MG63 (cell line): ENCODE data around the gene LCNL1. TPM values are rescaled to one million over a fixed set of nuclear protein-coding genes. Genes with fewer than 3 reads are reported as not detected.
"Not testable (repeated sequence)": the region's sequence is repeated elsewhere in the genome, so short reads cannot be mapped to it uniquely, and the experiment has no call there.

ENCODE experiments used
- DNase-seq: peaks from one replicate; pipeline ENCODE4 v3.0.0-alpha.2; 2020
- H3K27me3 ChIP-seq: fragments of 250-450 bp; sonication (Bioruptor Pico); 2 replicates; pipeline ENCODE4 v1.5.1; 2020; ENCODE audit warnings: mild to moderate bottlenecking, moderate library complexity
- H3K36me3 ChIP-seq: fragments of 250-450 bp; sonication (Bioruptor Pico); 2 replicates; pipeline ENCODE4 v1.5.1; 2020; ENCODE audit warnings: mild to moderate bottlenecking, moderate library complexity
- H3K4me3 ChIP-seq: fragments of 250-450 bp; sonication (Bioruptor Pico); 2 replicates; pipeline ENCODE4 v1.5.1; 2020; ENCODE audit warnings: mild to moderate bottlenecking, moderate library complexity
- H3K9me3 ChIP-seq: fragments of 250-450 bp; sonication (Bioruptor Pico); 2 replicates; pipeline ENCODE4 v1.5.1; 2020; ENCODE audit warnings: mild to moderate bottlenecking, moderate library complexity
- total RNA-seq: library from RNA; depleted of rRNA; stranded (reverse); fragments of >200 nt; shearing (Covaris generic); gene quantifications from 2 replicates; pipeline ENCODE4 v1.2.3, GENCODE V29; 2014; ENCODE audit warnings: low replicate concordance

Gene LCNL1
- total RNA-seq, 1 experiment from 2014 or later = not detected

- H3K9me3 ChIP-seq = no peaks in the 10 kb centered on the region
- H3K36me3 ChIP-seq = no peaks in the 10 kb centered on the region
- H3K27me3 ChIP-seq = no peaks in the 10 kb centered on the region
- DNase-seq = no peak
- no peak overlapping the region for H3K4me3 ChIP-seq
Observed at GRCh38 chr9:136994180-136994887, 11.5 kb downstream of the LCNL1 start.

DNA sequence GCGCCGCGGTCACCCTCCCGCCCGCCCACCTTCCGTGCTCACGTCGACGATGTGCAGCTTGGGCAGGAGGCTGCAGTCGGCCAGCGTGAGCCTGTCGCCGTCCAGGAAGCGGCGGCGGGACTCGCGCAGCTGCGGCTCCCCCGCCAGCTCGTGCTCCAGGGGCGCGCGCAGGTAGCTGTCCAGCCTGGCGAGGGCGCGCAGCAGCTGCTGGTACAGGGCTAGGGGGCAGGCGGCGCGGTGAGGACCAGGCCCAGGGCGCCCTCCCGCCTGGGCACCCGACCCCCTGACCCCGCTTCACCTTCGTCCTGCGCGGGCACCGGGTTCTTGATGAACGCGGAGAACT, 12.1 kb downstream of the LCNL1 start:
- Histone ChIP-seq H3K36me3 (no peaks in the 10 kb centered on the region), H3K27me3 (no peaks in the 10 kb centered on the region), H3K4me3 (no peak overlapping the region), H3K9me3 (no peaks in the 10 kb centered on the region)
- no peak for DNase-seq

GRCh38 chr9:136995362-136995761, 12.6 kb downstream of the LCNL1 start:
- no peak overlapping the region for H3K4me3 ChIP-seq

GRCh38 chr9:136995772-136996311, 13.0 kb downstream of the LCNL1 start:
- DNase-seq = peak; percentile 88
- Histone ChIP-seq H3K27me3 (no peaks in the 10 kb centered on the region), H3K4me3 (no peak overlapping the region), H3K36me3 (no peaks in the 10 kb centered on the region), H3K9me3 (no peaks in the 10 kb centered on the region)

More at GRCh38 chr9:136995362-136995761, 12.6 kb downstream of the LCNL1 start:
- H3K9me3 ChIP-seq = no peaks in the 10 kb centered on the region
- no peak for DNase-seq
- H3K27me3 ChIP-seq = no peaks in the 10 kb centered on the region
- H3K36me3 ChIP-seq = no peaks in the 10 kb centered on the region

- no peaks in the 10 kb centered on the region for H3K27me3 ChIP-seq
- H3K4me3 ChIP-seq = no peak within 1 kb of the TSS
- DNase-seq = peak; percentile 51
- H3K36me3 ChIP-seq = no peaks in the 10 kb centered on the region
- no peaks in the 10 kb centered on the region for H3K9me3 ChIP-seq
Observed at GRCh38 chr9:136996361-136997292, 13.8 kb downstream of the LCNL1 start, which contains the start of gene CLIC3. TSS of gene CLIC3 (minus strand) at chr9:136996568. CDS start at chr9:136996543, 25 bp downstream.

- no peaks in the 10 kb centered on the region for H3K9me3 ChIP-seq
- H3K27me3 ChIP-seq = no peaks in the 10 kb centered on the region
- H3K4me3 ChIP-seq = no peak overlapping the region
- DNase-seq = no peak
- H3K36me3 ChIP-seq = no peaks in the 10 kb centered on the region
Observed at GRCh38 chr9:136997371-136997770, 14.6 kb downstream of the LCNL1 start.

DNA sequence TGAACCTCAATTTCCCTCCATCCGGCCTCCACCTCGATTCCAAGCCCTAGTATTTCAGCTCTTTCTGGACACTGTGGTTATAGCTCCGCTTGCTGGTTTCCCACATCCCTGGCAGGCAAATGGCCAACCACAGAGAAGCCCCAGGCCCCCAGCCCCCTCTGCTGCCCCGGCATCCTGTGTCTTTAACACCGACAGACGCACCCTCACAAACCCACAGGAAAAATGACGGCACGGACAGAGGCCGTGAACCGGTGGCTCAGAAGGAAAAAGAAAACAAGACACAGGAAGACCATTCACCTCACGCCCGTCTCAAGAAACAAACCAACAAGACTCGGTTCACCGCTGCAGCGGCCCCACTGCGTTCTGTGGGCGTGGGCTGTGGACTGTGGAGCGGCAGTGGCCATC, 15.0 kb downstream of the LCNL1 start:
- no peaks in the 10 kb centered on the region for H3K27me3 ChIP-seq
- no peak overlapping the region for H3K4me3 ChIP-seq
- H3K9me3 ChIP-seq = no peaks in the 10 kb centered on the region
- DNase-seq = no peak
- H3K36me3 ChIP-seq = no peaks in the 10 kb centered on the region

DNA sequence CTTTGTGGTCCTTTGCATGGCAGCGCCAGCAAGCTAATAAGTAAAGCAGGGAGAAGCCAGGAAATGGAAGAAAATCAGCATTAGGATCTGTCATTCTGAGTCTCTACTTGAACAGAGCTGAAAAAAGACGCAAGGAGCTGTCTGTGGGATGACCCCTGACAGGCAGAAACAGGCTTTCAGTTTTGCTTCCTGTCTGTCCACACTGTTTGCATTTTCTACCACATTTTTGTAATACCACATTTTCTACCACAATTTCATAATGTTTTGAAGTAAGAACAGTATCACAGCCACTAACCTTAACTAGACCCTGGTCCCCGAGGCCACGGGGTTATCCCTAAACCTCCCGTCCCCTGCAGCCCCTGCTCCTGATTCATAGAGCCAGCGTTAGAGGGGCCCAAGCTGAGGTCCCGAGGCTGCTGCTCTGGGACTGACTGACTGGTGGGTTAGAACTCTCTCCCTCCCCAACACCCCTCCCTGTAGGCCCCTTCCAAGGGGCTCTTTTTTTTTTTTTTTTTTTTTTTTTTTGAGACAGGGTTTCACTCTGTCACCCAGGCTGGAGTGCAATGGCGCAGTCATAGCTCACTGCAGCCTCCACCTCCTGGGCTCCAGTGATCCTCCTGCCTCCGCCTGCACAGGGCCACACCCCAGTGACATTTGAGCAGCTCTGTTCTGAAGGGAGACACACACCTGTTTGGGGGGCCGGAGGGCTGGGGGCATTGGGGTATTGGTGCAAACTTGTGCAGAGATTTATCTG, 17.6 kb downstream of the LCNL1 start:
- Histone ChIP-seq H3K4me3 (no peak overlapping the region), H3K27me3 (no peaks in the 10 kb centered on the region), H3K9me3 (no peaks in the 10 kb centered on the region), H3K36me3 (no peaks in the 10 kb centered on the region)
- no peak for DNase-seq

DNA sequence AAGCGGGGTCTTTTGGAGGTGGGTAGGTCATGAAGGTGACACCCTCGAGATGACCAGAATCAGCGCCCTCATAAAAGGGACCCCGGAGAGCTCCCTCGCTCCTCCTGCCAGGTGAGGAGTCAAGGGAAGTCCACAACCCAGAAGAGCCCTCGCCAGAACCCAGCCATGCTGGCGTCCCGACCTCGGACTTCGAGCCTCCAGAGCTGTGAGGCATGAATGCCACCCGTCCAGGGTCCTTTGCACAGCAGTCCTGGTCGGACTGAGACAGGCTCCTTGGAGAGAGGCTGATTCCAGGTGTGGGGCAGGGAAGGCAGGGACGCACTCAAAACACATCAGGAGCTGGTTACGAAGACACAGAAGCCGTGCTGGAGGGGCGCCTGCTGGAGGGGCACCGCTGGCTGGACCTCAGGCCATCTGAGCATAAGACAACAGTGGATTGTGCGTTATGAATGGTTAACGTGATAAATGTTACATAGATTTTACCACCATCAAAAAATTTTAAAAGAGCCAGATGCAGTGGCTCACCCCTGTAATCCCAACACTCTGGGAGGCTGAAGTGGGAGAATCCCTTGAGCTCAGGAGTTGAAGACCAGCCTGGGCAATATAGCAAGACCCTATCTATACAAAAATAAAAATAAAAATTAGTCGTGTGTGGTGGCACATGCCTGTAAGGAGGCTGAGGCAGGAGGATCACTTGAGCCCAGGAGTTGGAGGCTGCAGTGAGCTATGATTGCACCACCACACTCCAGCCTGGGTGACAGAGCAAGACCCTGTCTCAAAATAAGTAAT, 19.3 kb downstream of the LCNL1 start:
- Histone ChIP-seq H3K9me3 (no peaks in the 10 kb centered on the region), H3K4me3 (no peak overlapping the region), H3K27me3 (no peaks in the 10 kb centered on the region), H3K36me3 (no peaks in the 10 kb centered on the region)
- no peak for DNase-seq

DNA sequence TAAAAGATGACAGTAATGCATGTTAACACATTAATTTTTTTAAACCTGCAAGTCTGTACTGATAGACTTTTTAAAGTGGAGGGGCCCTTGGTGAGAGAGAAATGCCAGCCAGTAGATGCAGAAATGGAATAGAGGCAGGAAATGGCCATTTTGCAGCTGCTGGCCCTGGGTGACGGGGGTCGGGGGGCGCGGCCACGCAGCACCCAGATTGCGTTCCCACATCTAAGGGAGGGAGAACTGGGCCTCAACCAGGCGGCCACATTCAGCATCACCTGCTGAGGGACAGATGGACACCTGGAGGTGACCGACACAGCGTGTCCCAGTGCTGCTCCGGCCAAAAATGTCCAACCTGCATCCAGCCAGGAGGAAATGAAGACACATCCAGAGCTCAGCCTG, 19.9 kb downstream of the LCNL1 start:
- H3K36me3 ChIP-seq = no peaks in the 10 kb centered on the region
- no peaks in the 10 kb centered on the region for H3K9me3 ChIP-seq
- no peak for DNase-seq
- no peaks in the 10 kb centered on the region for H3K27me3 ChIP-seq
- H3K4me3 ChIP-seq = no peak overlapping the region

DNA sequence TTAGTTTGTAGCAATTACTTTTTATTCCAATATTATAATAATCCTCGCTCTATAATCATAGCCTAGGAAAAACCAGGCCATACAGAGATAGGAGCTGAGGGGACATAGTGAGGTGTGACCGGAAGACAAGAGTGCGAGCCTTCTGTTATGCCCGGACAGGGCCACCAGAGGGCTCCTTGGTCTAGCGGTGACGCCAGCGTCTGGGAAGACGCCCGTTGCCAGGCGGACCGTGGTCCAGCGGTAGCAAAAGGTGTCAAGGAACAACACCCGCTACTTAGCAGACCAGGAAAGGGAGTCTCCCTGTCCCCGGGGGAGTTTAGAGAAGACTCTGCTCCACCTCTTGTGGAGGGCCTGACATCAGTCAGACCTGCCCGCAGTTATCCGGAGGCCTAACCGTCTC, 21.5 kb downstream of the LCNL1 start:
- not testable (repeated sequence) for H3K9me3 ChIP-seq, DNase-seq, H3K27me3 ChIP-seq, H3K4me3 ChIP-seq, H3K36me3 ChIP-seq

GRCh38 chr9:137006116-137007003, 23.6 kb downstream of the LCNL1 start:
- Histone ChIP-seq H3K4me3 (no peak overlapping the region), H3K27me3 (no peaks in the 10 kb centered on the region), H3K9me3 (no peaks in the 10 kb centered on the region), H3K36me3 (no peaks in the 10 kb centered on the region)
- no peak for DNase-seq

DNA sequence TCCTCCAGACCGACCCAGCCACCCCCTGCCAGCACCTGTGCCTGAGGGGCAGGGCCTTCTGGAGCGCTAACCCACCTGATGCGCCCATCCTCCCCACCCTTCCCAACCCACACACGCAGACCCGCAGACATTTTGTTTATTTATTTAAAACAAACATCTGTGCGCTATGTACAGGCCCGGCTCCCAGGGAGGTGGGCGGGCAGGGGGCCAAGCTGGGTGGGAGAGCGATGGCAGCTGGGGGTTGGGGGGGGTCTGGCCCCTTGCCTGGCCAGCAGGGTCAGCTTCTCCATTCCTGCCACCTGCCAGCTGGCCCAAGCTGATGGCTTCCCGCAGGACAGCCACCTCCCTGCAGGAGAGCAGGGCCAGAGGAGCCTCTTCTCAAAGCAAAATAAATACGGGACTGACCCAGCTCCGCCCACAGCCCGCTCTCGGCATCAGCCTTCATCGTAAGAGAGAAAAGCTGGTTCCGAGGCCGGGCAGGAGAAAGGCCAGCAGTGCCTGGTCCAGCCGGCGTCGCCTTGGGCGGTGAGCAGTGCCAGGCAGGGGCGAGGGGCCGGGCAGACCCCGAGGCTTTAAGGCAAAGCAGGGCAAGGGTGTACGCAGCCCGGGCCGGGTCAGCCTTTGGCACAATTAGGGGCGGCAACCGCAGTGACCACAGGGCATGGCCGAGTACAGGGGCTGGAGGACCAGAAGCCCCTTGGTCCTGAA, 24.5 kb downstream of the LCNL1 start:
- no peaks in the 10 kb centered on the region for H3K36me3 ChIP-seq
- no peak overlapping the region for H3K4me3 ChIP-seq
- no peaks in the 10 kb centered on the region for H3K9me3 ChIP-seq
- no peak for DNase-seq
- no peaks in the 10 kb centered on the region for H3K27me3 ChIP-seq

- no peaks in the 10 kb centered on the region for H3K36me3 ChIP-seq
- DNase-seq = no peak
- no peaks in the 10 kb centered on the region for H3K27me3 ChIP-seq
- H3K4me3 ChIP-seq = no peak overlapping the region
- H3K9me3 ChIP-seq = no peaks in the 10 kb centered on the region
Observed at GRCh38 chr9:137007816-137008270, 25.1 kb downstream of the LCNL1 start.

- H3K36me3 ChIP-seq = no peaks in the 10 kb centered on the region
- H3K4me3 ChIP-seq = no peak overlapping the region
- H3K27me3 ChIP-seq = no peaks in the 10 kb centered on the region
- H3K9me3 ChIP-seq = no peaks in the 10 kb centered on the region
- DNase-seq = no peak
Observed at GRCh38 chr9:137008312-137008711, 25.5 kb downstream of the LCNL1 start.
